ENCODE measurements around the gene PARP11. TPM values are rescaled to one million over a fixed set of nuclear protein-coding genes. Genes with fewer than 3 reads are reported as not detected.

PARP11 gene
- total RNA-seq, 1 donor from 2014 or later = 6.3 TPM

GRCh38 chr12:3791256-3791874, 81.8 kb downstream of the PARP11 start:
- Histone ChIP-seq H3K27me3 (ENCODE audit: control insufficient read depth in 3 of 3, insufficient read depth in 3 of 3, low read length in 3 of 3) (no peaks in the 10 kb centered on the region), H3K36me3 (ENCODE audit: control insufficient read depth in 3 of 3, insufficient read depth in 3 of 3, low read length in 3 of 3) (no peaks in the 10 kb centered on the region), H3K27ac (ENCODE audit: low read depth, low read length) (no peak overlapping the region), H3K9ac (ENCODE audit: low read depth in 1 of 3, low read length in 3 of 3) (no peak overlapping the region), H3K4me1 (ENCODE audit: control insufficient read depth in 3 of 3, insufficient read depth in 3 of 3, low read length in 3 of 3) (peaks cover 6 to 12% (median 10%) of the 10 kb centered on the region in 3 donors), H3K4me3 (ENCODE audit: low read length in 3 of 3) (no peak overlapping the region), H3K9me3 (ENCODE audit: control insufficient read depth in 3 of 3, low read length in 3 of 3) (no peaks in the 10 kb centered on the region)

DNA sequence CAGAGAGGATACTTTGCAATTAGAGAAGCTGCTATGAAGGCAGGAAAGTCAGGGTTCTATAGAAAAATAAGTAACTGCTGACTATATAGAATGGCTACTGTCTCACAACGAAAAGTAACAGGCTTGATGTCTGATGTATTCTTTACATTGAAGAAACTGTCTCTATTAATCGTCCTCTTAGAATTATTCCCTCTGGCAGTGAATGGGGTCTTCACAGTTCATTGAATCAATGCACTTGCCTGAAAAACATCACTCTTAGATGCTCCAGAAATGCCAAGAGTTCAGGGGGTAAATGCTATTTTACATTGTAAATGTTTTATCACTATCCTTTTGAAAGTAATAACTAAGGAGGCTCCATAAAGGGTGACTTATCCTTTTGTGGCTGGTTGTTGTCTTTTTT, 82.6 kb downstream of the PARP11 start:
- Histone ChIP-seq H3K27ac (ENCODE audit: low read depth, low read length) (no peak overlapping the region), H3K9me3 (ENCODE audit: control insufficient read depth in 3 of 3, low read length in 3 of 3) (no peaks in the 10 kb centered on the region), H3K4me1 (ENCODE audit: control insufficient read depth in 3 of 3, insufficient read depth in 3 of 3, low read length in 3 of 3) (peaks cover 6 to 8% (median 6%) of the 10 kb centered on the region in 3 donors), H3K4me3 (ENCODE audit: low read length in 3 of 3) (no peak overlapping the region), H3K27me3 (ENCODE audit: control insufficient read depth in 3 of 3, insufficient read depth in 3 of 3, low read length in 3 of 3) (no peaks in the 10 kb centered on the region), H3K9ac (ENCODE audit: low read depth in 1 of 3, low read length in 3 of 3) (no peak overlapping the region), H3K36me3 (ENCODE audit: control insufficient read depth in 3 of 3, insufficient read depth in 3 of 3, low read length in 3 of 3) (no peaks in the 10 kb centered on the region)

- Histone ChIP-seq H3K9ac (ENCODE audit: low read depth in 1 of 3, low read length in 3 of 3) (no peak overlapping the region), H3K36me3 (ENCODE audit: control insufficient read depth in 3 of 3, insufficient read depth in 3 of 3, low read length in 3 of 3) (no peaks in the 10 kb centered on the region), H3K27me3 (ENCODE audit: control insufficient read depth in 3 of 3, insufficient read depth in 3 of 3, low read length in 3 of 3) (no peaks in the 10 kb centered on the region), H3K4me1 (ENCODE audit: control insufficient read depth in 3 of 3, insufficient read depth in 3 of 3, low read length in 3 of 3) (no peaks in the 10 kb centered on the region), H3K9me3 (ENCODE audit: control insufficient read depth in 3 of 3, low read length in 3 of 3) (no peaks in the 10 kb centered on the region), H3K27ac (ENCODE audit: low read depth, low read length) (no peak overlapping the region), H3K4me3 (ENCODE audit: low read length in 3 of 3) (no peak overlapping the region)
Observed at GRCh38 chr12:3789838-3790237, 83.4 kb downstream of the PARP11 start.

DNA sequence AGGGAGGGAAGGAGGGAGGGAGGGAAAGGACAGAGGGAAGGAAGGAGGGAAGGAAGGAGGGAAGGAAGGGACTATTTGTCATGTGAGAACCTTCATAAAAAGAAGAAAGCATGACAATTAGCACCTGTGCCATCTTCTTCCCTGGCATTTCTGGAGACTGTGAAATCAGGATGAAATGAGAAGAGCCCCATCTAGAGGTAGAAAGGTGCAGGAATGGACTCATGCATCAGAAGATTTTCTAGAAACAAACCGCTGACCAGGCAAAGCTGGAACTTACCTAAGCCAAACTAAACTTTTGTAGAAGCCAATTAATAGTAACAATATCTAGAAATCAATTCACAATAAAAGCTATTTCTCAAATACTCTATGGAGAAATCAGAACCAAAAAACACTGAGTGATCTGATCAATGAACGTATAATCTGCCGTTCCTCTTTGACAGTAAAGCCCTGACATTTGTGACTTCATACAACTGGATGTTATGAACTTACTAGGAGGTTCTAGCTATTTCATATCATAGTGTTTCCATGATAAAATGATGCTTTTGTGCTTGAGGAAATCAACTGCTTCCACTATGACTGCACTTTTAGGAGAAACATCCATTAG, 95.9 kb downstream of the PARP11 start:
- Histone ChIP-seq H3K9me3 (ENCODE audit: control insufficient read depth in 3 of 3, low read length in 3 of 3) (no peaks in the 10 kb centered on the region), H3K4me1 (ENCODE audit: control insufficient read depth in 3 of 3, insufficient read depth in 3 of 3, low read length in 3 of 3) (peaks cover 0 to under 1% (median 0%) of the 10 kb centered on the region in 3 donors), H3K4me3 (ENCODE audit: low read length in 3 of 3) (no peak overlapping the region), H3K9ac (ENCODE audit: low read depth in 1 of 3, low read length in 3 of 3) (no peak overlapping the region), H3K27me3 (ENCODE audit: control insufficient read depth in 3 of 3, insufficient read depth in 3 of 3, low read length in 3 of 3) (no peaks in the 10 kb centered on the region), H3K36me3 (ENCODE audit: control insufficient read depth in 3 of 3, insufficient read depth in 3 of 3, low read length in 3 of 3) (no peaks in the 10 kb centered on the region), H3K27ac (ENCODE audit: low read depth, low read length) (no peak overlapping the region)

DNA sequence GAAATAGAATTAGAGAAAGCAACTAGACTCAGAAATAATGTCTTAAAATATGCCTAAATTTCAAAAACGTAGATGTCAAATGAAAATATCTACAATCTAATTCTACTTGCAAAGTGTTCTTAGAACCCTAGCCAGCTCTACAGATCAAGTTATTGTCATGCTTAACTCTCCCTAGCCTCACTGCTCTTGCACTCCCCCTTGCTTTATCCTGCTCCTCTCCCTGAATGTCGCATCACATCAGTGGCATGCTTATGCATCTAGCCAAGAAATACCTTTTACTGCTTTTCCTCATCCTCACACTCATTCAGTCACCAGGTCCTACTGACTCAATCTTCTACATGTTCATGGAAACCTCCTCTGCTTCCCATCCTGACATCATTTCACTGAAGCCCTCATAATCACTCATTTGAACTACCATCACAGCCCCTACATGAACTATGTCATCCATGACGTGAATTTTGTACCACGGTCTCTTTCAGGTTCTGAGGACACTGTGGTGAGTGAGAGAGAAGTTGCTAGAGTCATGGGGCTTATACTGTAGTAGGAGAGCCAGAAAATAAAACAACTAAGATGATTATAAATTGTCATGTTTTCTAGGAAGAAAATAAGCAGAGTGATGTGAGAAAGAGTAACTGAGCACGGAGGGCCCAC, 97.7 kb downstream of the PARP11 start:
- Histone ChIP-seq H3K27ac (ENCODE audit: low read depth, low read length) (no peak overlapping the region), H3K9me3 (ENCODE audit: control insufficient read depth in 3 of 3, low read length in 3 of 3) (no peaks in the 10 kb centered on the region), H3K4me3 (ENCODE audit: low read length in 3 of 3) (no peak overlapping the region), H3K36me3 (ENCODE audit: control insufficient read depth in 3 of 3, insufficient read depth in 3 of 3, low read length in 3 of 3) (no peaks in the 10 kb centered on the region), H3K4me1 (ENCODE audit: control insufficient read depth in 3 of 3, insufficient read depth in 3 of 3, low read length in 3 of 3) (peaks cover 0 to 7% (median 0%) of the 10 kb centered on the region in 3 donors), H3K27me3 (ENCODE audit: control insufficient read depth in 3 of 3, insufficient read depth in 3 of 3, low read length in 3 of 3) (no peaks in the 10 kb centered on the region), H3K9ac (ENCODE audit: low read depth in 1 of 3, low read length in 3 of 3) (no peak overlapping the region)

GRCh38 chr12:3772380-3772779, 100.8 kb downstream of the PARP11 start:
- Histone ChIP-seq H3K4me1 (ENCODE audit: control insufficient read depth in 3 of 3, insufficient read depth in 3 of 3, low read length in 3 of 3) (peaks cover 0 to 7% (median 0%) of the 10 kb centered on the region in 3 donors), H3K36me3 (ENCODE audit: control insufficient read depth in 3 of 3, insufficient read depth in 3 of 3, low read length in 3 of 3) (no peaks in the 10 kb centered on the region), H3K9me3 (ENCODE audit: control insufficient read depth in 3 of 3, low read length in 3 of 3) (no peaks in the 10 kb centered on the region), H3K9ac (ENCODE audit: low read depth in 1 of 3, low read length in 3 of 3) (no peak overlapping the region), H3K27me3 (ENCODE audit: control insufficient read depth in 3 of 3, insufficient read depth in 3 of 3, low read length in 3 of 3) (no peaks in the 10 kb centered on the region), H3K4me3 (ENCODE audit: low read length in 3 of 3) (no peak overlapping the region), H3K27ac (ENCODE audit: low read depth, low read length) (no peak overlapping the region)

GRCh38 chr12:3771853-3772252, 101.3 kb downstream of the PARP11 start:
- Histone ChIP-seq H3K27me3 (ENCODE audit: control insufficient read depth in 3 of 3, insufficient read depth in 3 of 3, low read length in 3 of 3) (no peaks in the 10 kb centered on the region), H3K9ac (ENCODE audit: low read depth in 1 of 3, low read length in 3 of 3) (no peak overlapping the region), H3K4me1 (ENCODE audit: control insufficient read depth in 3 of 3, insufficient read depth in 3 of 3, low read length in 3 of 3) (peaks cover 0 to 7% (median 0%) of the 10 kb centered on the region in 3 donors), H3K36me3 (ENCODE audit: control insufficient read depth in 3 of 3, insufficient read depth in 3 of 3, low read length in 3 of 3) (no peaks in the 10 kb centered on the region), H3K9me3 (ENCODE audit: control insufficient read depth in 3 of 3, low read length in 3 of 3) (no peaks in the 10 kb centered on the region), H3K4me3 (ENCODE audit: low read length in 3 of 3) (no peak overlapping the region), H3K27ac (ENCODE audit: low read depth, low read length) (no peak overlapping the region)

GRCh38 chr12:3770891-3771290, 102.3 kb downstream of the PARP11 start:
- H3K9me3 ChIP-seq (ENCODE audit: control insufficient read depth in 3 of 3, low read length in 3 of 3) = no peaks in the 10 kb centered on the region
- no peaks in the 10 kb centered on the region for H3K27me3 ChIP-seq (ENCODE audit: control insufficient read depth in 3 of 3, insufficient read depth in 3 of 3, low read length in 3 of 3)
- H3K4me3 ChIP-seq (ENCODE audit: low read length in 3 of 3) = no peak overlapping the region
- H3K36me3 ChIP-seq (ENCODE audit: control insufficient read depth in 3 of 3, insufficient read depth in 3 of 3, low read length in 3 of 3) = no peaks in the 10 kb centered on the region
- H3K4me1 ChIP-seq (ENCODE audit: control insufficient read depth in 3 of 3, insufficient read depth in 3 of 3, low read length in 3 of 3) = peaks cover 0 to 7% (median 0%) of the 10 kb centered on the region in 3 donors
- no peak overlapping the region for H3K9ac ChIP-seq (ENCODE audit: low read depth in 1 of 3, low read length in 3 of 3)
- H3K27ac ChIP-seq (ENCODE audit: low read depth, low read length) = no peak overlapping the region

DNA sequence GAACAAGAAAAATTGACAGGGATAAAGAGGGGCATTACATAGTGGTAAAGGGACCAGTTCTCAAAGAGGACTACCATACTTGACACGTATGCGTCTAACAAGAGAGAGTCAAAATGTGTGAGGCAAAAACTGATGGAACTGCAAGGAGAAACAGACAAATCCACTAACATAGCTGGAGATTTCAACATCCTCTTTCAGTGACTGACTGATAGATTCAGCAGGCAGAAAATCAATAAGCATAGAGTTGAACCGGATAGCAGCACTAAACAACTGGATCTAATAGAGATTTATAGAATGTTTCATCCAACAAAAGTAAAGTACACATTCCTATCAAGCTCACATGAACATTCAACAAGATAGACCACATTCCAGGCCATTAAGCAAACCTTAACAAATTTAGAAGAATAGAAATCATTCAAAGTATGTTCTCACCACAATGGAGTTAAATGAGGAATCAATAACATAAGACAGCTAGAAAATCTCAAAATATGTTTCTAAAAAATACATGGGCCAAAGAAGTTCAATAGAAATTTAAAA, 104.2 kb downstream of the PARP11 start:
- H3K4me1 ChIP-seq (ENCODE audit: control insufficient read depth in 3 of 3, insufficient read depth in 3 of 3, low read length in 3 of 3) = peaks cover 0 to 7% (median 0%) of the 10 kb centered on the region in 3 donors
- H3K36me3 ChIP-seq (ENCODE audit: control insufficient read depth in 3 of 3, insufficient read depth in 3 of 3, low read length in 3 of 3) = no peaks in the 10 kb centered on the region
- H3K27me3 ChIP-seq (ENCODE audit: control insufficient read depth in 3 of 3, insufficient read depth in 3 of 3, low read length in 3 of 3) = no peaks in the 10 kb centered on the region
- H3K27ac ChIP-seq (ENCODE audit: low read depth, low read length) = no peak overlapping the region
- H3K9ac ChIP-seq (ENCODE audit: low read depth in 1 of 3, low read length in 3 of 3) = no peak overlapping the region
- H3K9me3 ChIP-seq (ENCODE audit: control insufficient read depth in 3 of 3, low read length in 3 of 3) = no peaks in the 10 kb centered on the region
- no peak overlapping the region for H3K4me3 ChIP-seq (ENCODE audit: low read length in 3 of 3)

DNA sequence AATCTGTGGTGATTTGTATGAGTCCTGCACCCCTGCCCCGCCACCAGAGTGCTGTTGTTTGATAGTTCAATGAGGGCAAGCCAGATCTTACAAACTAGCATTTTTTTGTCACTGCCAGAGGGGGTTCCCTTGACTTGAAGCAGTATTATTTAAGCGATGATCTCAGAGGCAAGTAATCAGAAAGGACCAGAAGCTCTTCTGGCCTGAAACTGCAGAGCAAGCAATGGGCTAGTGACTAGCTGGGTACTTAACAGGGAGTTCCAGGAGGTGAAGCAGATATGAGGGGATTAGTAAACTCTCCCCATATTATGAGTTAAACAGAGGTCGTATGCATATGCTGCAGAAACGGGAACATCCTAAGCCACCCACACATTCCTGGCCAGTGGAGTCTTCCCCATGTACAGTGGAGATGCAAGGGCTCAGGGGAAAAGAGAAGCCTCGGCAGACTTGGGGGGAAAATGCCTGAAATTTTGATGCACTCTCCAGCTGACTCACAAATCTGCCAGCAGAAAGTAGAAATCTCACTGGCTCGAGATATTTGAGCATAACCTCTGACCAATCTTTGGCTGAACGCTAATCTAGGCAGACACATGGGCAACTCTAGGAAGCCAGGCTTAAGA, 112.0 kb downstream of the PARP11 start:
- Histone ChIP-seq H3K36me3 (ENCODE audit: control insufficient read depth in 3 of 3, insufficient read depth in 3 of 3, low read length in 3 of 3) (no peaks in the 10 kb centered on the region), H3K4me1 (ENCODE audit: control insufficient read depth in 3 of 3, insufficient read depth in 3 of 3, low read length in 3 of 3) (no peaks in the 10 kb centered on the region), H3K27me3 (ENCODE audit: control insufficient read depth in 3 of 3, insufficient read depth in 3 of 3, low read length in 3 of 3) (no peaks in the 10 kb centered on the region), H3K9me3 (ENCODE audit: control insufficient read depth in 3 of 3, low read length in 3 of 3) (no peaks in the 10 kb centered on the region), H3K9ac (ENCODE audit: low read depth in 1 of 3, low read length in 3 of 3) (no peak overlapping the region), H3K4me3 (ENCODE audit: low read length in 3 of 3) (no peak overlapping the region), H3K27ac (ENCODE audit: low read depth, low read length) (no peak overlapping the region)
